ENCODE results near the gene RARS1. TPM values are rescaled to one million over a fixed set of nuclear protein-coding genes. Genes with fewer than 3 reads are reported as not detected.

RARS1 gene
- total and polyA plus RNA-seq, 3 donors from 2014 or later: 36.1 to 83.4 (median 73.3) TPM

- no peaks in the 10 kb centered on the region for H3K27me3 ChIP-seq
- no peaks in the 10 kb centered on the region for H3K4me1 ChIP-seq
- no peak for DNase-seq
- no peak overlapping the region for H3K4me3 ChIP-seq
- H3K9me3 ChIP-seq: no peaks in the 10 kb centered on the region
- H3K27ac ChIP-seq: no peak overlapping the region
- 67 to 78% methylated on average over 2 of the region's 2 CpGs for WGBS, 2 donors
- intact Hi-C loops (cut with DNase I; ENCODE audit: low total_unique reads): no loop called here
- H3K36me3 ChIP-seq (ENCODE audit: low read depth, missing control alignments): no peaks in the 10 kb centered on the region
- TF ChIP-seq CTCF (IDR thresholded peaks at IDR 0.05): no peak
- TF ChIP-seq POLR2A (IDR thresholded peaks at IDR 0.05): no peak
These were observed 50.9 kb downstream of the RARS1 start for GRCh38 chr5:168537176-168537575.

GRCh38 chr5:168549554-168549953 is 63.3 kb downstream of the RARS1 start:
- no peak for DNase-seq
- TF ChIP-seq POLR2A (IDR thresholded peaks at IDR 0.05) (no peak), CTCF (IDR thresholded peaks at IDR 0.05) (no peak)
- H3K4me3 ChIP-seq: no peak overlapping the region
- no peaks in the 10 kb centered on the region for H3K9me3 ChIP-seq
- intact Hi-C loops (cut with DNase I; ENCODE audit: low total_unique reads): no loop called here
- no peak overlapping the region for H3K27ac ChIP-seq
- H3K27me3 ChIP-seq: no peaks in the 10 kb centered on the region
- no peaks in the 10 kb centered on the region for H3K36me3 ChIP-seq (ENCODE audit: low read depth, missing control alignments)
- H3K4me1 ChIP-seq: no peaks in the 10 kb centered on the region
- WGBS, 2 donors: 92 to 94% methylated on average over 7 of the region's 7 CpGs

GRCh38 chr5:168550656-168551055 is 64.4 kb downstream of the RARS1 start:
- Histone ChIP-seq H3K4me3 (no peak overlapping the region), H3K36me3 (ENCODE audit: low read depth, missing control alignments) (no peaks in the 10 kb centered on the region), H3K9me3 (no peaks in the 10 kb centered on the region), H3K4me1 (no peaks in the 10 kb centered on the region), H3K27ac (no peak overlapping the region), H3K27me3 (no peaks in the 10 kb centered on the region)
- intact Hi-C loops (cut with DNase I; ENCODE audit: low total_unique reads): no loop called here
- TF ChIP-seq CTCF (IDR thresholded peaks at IDR 0.05): no peak
- no peak for DNase-seq

DNA sequence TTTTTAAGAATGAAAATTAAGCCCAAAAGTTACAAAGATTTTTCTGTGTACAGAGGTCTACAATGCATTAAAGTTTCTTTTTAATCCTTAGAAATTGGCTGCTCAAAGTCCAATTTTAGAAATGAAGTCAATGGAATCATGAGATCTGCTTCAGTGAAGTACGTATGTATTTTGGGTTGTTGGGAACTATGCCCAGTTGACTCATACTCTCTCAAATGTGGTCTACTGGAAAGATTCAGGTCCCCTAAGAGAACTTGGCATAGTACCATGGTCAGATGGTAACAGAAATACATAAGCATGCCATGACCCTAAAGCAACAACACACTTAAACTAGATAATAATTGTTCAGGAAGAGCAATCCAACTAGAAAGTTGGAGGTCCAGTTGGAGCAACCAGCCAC is 65.9 kb downstream of the RARS1 start:
- H3K27me3 ChIP-seq: no peaks in the 10 kb centered on the region
- H3K4me3 ChIP-seq: no peak overlapping the region
- no peaks in the 10 kb centered on the region for H3K36me3 ChIP-seq (ENCODE audit: low read depth, missing control alignments)
- 72 to 74% methylated on average over 1 of the region's 1 CpG for WGBS, 2 donors
- no peak overlapping the region for H3K27ac ChIP-seq
- intact Hi-C loops (cut with DNase I; ENCODE audit: low total_unique reads): no loop called here
- no peak for DNase-seq
- TF ChIP-seq CTCF (IDR thresholded peaks at IDR 0.05) (no peak), POLR2A (IDR thresholded peaks at IDR 0.05) (no peak)
- H3K9me3 ChIP-seq: no peaks in the 10 kb centered on the region
- H3K4me1 ChIP-seq: no peaks in the 10 kb centered on the region

DNA sequence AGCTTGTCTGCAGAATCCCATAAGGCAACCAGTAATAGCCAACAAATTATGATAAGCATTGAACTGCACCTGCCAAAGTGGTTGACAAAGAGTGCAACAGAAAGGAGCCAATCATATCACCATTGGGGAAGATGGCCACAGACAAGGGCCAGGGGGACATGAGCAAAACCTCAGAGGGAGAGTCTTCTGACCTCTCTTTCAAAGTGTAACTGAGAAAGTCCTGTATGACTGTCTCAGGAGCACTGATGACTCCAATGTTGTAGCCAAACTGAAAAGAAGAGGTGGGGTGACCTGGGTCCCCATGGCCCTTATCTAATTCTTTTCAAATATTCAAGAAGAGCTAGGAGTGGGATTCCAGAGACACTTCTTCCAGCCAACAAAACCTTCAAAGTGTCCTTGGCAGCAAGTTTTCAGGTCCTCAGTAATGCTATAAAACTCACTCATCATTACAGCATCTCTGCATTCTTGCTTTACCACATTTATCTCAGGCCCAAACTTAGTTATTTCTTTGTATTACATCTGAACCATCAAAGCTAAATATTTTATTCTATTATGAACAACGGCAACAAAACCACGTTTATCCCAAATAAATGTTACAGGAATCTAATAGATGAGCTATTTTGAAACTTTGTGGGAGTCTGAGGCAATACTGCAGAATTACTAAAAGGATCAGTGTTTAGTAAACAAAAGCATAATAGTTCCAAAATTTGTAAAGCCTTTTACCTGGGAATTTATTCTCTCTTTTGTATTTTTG is 67.3 kb downstream of the RARS1 start:
- intact Hi-C loops (cut with DNase I; ENCODE audit: low total_unique reads): no loop called here
- no peaks in the 10 kb centered on the region for H3K9me3 ChIP-seq
- no peaks in the 10 kb centered on the region for H3K27me3 ChIP-seq
- 66 to 95% methylated on average over 2 of the region's 2 CpGs for WGBS, 2 donors
- no peak overlapping the region for H3K27ac ChIP-seq
- H3K4me1 ChIP-seq: no peaks in the 10 kb centered on the region
- H3K36me3 ChIP-seq (ENCODE audit: low read depth, missing control alignments): no peaks in the 10 kb centered on the region
- no peak overlapping the region for H3K4me3 ChIP-seq
- no peak for TF ChIP-seq POLR2A (IDR thresholded peaks at IDR 0.05)
- TF ChIP-seq CTCF (IDR thresholded peaks at IDR 0.05): no peak
- DNase-seq: no peak

Measured in testis (tissue), 3 donors.